GM13977 (cell line): Measurements from ENCODE around the gene ITCH.
"Not testable (repeated sequence)": the region's sequence is repeated elsewhere in the genome, so short reads cannot be mapped to it uniquely, and the experiment has no call there.

ENCODE experiments used
- DNase-seq: peaks from one replicate; pipeline ENCODE4 v3.0.0; 2012; ENCODE audit warnings: low spot score
- in situ Hi-C: fragments of 300-500 bp; cut with MboI; formaldehyde crosslinking; loops from one replicate; pipeline ENCODE4 v1.12.0; 2022; ENCODE audit warnings: low sequenced_read_pairs, low pct_unique_long_range_greater_than_20kb, mixed read lengths, inconsistent platforms; ENCODE audit not compliant: unreplicated experiment
- TF ChIP-seq, protein P1 (sequence below): IDR thresholded peaks from 2 replicates; pipeline ENCODE4 v1.5.1; 2012; ENCODE audit warnings: mild to moderate bottlenecking, control low read depth; ENCODE audit not compliant: insufficient read depth; ENCODE audit errors: extremely low read depth, missing control alignments

The ITCH gene

DNA sequence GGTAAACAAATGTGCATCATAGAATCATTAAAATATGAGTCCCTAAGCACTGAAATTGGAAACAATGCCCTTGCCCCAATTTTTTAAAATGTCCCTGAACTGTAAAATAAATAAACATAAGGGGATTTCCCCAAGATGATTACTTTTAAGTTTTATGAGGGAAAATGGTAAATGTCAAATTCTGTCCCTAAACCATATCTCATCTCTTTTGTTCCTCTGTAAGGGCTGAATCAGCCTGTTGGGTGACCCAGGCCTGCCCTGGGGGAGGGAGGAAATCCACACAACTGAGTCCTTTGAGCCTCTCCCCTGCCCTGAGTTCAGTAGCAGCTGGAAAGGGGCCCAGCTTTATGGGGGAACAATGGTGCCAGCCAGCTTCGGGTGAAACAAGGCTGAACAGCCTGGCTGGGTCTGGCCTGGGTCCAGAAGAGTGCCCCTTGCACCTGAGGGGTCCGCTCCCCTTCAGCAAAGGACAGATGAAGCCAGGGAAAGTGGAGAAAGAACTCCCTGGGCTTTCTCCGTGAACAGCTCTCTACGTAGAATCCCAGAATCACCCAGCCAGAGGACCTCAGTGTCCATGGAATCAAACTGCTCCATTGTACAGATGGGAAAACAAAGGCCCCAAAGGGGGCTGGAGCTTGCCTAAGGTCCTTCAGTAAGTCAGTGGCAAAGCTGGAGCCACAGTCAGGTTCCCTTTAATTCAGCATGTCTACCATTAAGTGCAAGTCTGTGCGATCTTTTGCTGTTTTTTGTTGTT lies 28.2 kb upstream of the ITCH start:
- DNase-seq, result no peak
- in situ Hi-C loops, result no loop called here
- TF ChIP-seq, protein P1, sequence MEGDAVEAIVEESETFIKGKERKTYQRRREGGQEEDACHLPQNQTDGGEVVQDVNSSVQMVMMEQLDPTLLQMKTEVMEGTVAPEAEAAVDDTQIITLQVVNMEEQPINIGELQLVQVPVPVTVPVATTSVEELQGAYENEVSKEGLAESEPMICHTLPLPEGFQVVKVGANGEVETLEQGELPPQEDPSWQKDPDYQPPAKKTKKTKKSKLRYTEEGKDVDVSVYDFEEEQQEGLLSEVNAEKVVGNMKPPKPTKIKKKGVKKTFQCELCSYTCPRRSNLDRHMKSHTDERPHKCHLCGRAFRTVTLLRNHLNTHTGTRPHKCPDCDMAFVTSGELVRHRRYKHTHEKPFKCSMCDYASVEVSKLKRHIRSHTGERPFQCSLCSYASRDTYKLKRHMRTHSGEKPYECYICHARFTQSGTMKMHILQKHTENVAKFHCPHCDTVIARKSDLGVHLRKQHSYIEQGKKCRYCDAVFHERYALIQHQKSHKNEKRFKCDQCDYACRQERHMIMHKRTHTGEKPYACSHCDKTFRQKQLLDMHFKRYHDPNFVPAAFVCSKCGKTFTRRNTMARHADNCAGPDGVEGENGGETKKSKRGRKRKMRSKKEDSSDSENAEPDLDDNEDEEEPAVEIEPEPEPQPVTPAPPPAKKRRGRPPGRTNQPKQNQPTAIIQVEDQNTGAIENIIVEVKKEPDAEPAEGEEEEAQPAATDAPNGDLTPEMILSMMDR, result no peak

DNA sequence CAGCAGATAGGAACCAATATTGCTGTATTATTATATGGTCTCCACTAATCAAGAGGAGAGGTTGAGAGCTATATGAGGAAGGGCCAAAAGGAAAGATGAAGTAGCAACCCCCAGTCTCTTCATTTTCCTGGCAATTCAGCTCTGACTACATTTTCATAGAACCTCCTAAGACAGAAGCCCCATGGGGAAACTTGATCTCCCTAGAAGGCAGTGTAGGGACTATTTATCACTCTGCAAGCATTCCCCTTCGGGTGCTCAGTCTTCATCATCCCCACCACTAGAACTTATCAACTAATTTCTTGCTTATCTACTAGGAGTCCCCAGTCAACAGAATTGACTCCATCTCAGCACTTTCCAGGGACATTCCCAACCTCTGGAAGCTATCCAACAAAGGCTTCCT lies 25.5 kb upstream of the ITCH start:
- TF ChIP-seq, protein P1, result no peak
- in situ Hi-C loops, result no loop called here
- DNase-seq, result no peak

DNA sequence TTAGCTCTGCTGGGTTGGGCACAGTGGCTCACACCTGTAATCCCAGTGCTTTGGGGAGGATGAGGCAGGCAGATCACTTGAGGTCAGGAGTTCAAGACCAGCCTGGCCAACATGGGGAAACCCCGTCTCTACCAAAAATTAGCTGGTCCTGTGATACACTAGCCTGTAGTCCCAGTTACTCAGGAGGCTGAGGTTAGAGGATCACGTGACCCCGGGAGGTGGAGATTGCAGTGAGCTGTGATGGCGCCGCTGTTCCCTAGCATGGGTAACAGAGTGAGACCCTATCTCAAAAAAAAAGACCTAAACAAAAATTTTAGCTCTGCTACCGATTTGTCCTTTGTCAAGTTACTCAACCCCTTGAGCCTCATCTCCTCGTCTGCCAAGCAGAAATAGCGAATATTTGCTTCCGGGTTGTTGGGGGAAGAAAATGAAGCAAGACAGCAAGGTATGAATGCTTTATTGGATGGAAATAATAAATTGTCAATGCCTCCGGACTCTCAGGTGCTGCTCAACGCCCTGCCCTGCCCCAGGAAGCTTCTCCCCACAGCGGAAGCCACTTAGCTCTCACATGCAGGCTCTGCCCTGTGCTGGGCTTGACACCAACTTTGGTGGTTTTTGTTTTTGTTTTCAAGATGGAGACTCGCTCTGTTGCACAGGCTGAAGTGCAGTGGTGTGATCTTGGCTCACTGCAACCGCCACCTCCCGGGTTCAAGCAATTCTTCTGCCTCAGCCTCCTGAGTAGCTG lies 24.9 kb upstream of the ITCH start:
- no peak for DNase-seq
- TF ChIP-seq, protein P1, result no peak
- in situ Hi-C loops, result no loop called here

DNA sequence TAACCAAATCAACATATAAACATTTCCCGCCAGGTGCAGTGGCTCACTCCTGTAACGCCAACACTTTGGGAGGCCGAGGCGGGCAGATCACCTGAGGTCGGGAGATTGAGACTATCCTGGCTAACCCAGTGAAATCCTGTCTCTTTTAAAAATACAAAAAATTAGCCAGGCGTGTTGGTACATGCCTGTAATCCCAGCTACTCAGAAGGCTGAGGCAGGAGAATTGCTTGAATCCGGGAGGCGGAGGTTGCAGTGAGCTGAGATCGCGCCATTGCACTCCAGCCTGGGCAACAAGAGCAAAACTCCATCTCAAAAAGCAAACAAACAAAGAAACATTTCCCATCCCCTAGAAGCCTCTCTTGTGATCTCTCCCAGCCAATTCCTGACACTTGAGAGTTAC lies 22.3 kb upstream of the ITCH start:
- DNase-seq, in situ Hi-C loops: not testable (repeated sequence)

DNA sequence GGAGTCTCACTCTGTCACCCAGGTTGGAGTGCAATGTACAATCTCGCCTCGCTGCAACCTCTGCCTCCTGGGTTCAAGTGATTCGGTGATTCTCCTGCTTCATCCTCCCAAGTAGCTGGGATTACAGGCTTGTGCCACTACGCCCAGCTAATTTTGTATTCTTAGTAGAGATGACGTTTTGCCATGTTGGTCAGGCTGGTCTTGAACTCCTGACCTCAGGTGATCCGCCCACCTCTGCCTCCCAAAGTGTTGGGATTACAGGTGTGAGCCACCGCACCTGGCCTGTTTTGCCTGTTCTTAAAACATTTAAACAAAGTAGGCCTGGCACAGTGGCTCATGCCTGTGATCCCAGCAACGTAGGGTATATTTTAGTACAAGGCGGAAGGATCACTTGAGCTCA lies 21.9 kb upstream of the ITCH start:
- DNase-seq, in situ Hi-C loops: not testable (repeated sequence)

DNA sequence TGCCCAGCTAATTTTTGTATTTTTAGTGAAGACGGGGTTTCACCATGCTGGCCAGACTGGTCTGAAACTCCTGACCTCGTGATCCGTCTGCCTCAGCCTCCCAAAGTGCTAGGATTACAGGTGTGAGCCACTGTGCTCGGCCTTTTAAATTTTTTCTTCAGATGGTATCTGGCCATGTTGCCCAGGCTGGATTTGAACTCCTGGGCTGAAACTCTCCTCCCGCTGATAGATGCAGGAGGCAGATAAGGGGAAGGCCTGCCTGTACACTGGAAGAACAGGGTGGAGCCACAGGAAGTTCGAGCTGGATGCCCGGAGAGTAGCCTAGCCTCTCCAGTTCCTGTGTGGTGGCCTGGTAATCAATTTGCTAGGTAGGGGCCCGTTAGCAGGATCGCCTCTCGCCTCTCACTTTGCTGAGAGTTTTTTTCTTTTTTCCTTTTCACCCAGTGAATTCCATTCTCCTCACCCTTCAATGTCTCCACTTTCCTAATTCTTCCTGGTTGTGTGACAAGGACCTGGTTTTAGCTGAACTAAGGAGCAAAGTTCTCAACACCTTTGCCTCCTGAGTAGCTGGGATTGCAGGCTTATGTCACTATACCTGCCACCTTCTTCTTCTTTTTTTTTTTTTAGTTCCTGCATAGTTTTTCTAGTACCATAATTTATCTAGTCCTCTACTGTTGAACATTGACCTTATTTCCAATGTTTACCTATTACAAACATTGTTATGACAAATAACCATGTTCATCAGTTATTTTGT lies 19.4 kb upstream of the ITCH start:
- TF ChIP-seq, protein P1, result no peak
- in situ Hi-C loops, result no loop called here
- no peak for DNase-seq

DNA sequence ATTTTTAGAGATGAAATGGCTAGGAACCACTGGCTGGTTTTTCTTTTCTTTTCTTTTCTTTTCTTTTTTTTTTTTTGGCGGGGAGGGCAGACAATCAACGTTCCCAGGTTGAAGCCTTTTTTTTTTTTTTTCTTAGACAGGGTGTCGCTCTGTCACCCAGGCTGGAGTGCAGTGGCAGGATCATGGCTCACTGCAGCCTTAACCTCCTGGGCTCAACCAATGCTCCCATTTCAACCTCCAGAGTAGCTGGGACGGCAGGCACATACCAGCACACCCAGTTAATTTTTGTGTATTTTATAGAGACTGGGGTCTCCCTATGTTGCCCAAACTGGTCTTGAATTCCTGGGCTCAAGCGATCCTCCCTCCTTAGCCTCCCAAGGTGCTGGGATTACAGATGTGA lies 18.8 kb upstream of the ITCH start:
- TF ChIP-seq, protein P1, result no peak
- in situ Hi-C loops, result no loop called here
- no peak for DNase-seq
